BJ (cell line): ENCODE measurements around the gene ATP2A1. TPM values are rescaled to one million over a fixed set of nuclear protein-coding genes. Genes with fewer than 3 reads are reported as not detected.

Source experiments
- CTCF ChIA-PET: fragments of 350-600 bp; formaldehyde crosslinking; extraction: SDS; loops from one replicate; lab custom pipeline; 2021; ENCODE audit warnings: antibody characterized with exemption, inconsistent platforms; lab: Yijun Ruan, JAX
- POLR2A ChIA-PET: fragments of 300-600 bp; sonication (Branson Sonifier 250); formaldehyde crosslinking; extraction: SDS; loops from one replicate; lab custom pipeline; 2021; ENCODE audit warnings: antibody characterized with exemption; lab: Charles Lee
- DNase-seq: peaks from one replicate; pipeline ENCODE4 v3.0.0-alpha.2; 2011; ENCODE audit warnings: low read depth
- H3K27me3 ChIP-seq: 2 replicates; pipeline ENCODE4 v1.6.0; 2011; ENCODE audit warnings: low read length; ENCODE audit not compliant: control insufficient read depth, insufficient read depth
- H3K36me3 ChIP-seq: 2 replicates; pipeline ENCODE4 v1.5.1; 2011; ENCODE audit warnings: low read length; ENCODE audit not compliant: control insufficient read depth, insufficient read depth
- H3K4me3 ChIP-seq: 2 replicates; pipeline ENCODE4 v1.5.1; 2011; ENCODE audit warnings: low read depth, mild to moderate bottlenecking, control low read depth, low read length
- CTCF ChIP-seq: IDR thresholded peaks from 2 replicates; pipeline ENCODE4 v1.5.1; 2011; ENCODE audit warnings: low read depth, mild to moderate bottlenecking, control low read depth, inconsistent platforms, low read length, moderate library complexity; ENCODE audit not compliant: insufficient read depth
- polyA plus RNA-seq: library from polyadenylated mRNA; depleted of rRNA; stranded (reverse); fragments of >200 nt; gene quantifications from 2 replicates; pipeline ENCODE4 v1.2.3, GENCODE V29; 2011

The ATP2A1 gene
- polyA plus RNA-seq, 1 experiment, result 0.44 TPM

GRCh38 chr16:28923231-28923587 lies 44.9 kb downstream of the ATP2A1 start:
- Histone ChIP-seq H3K4me3 (no peak overlapping the region), H3K36me3 (peaks cover 5% of the 10 kb centered on the region), H3K27me3 (no peaks in the 10 kb centered on the region)
- ChIA-PET POLR2A (interaction anchor here (0.6 kb wide), 1 partner anchor 27 kb away, joined by 3 read pairs; no protein-coding TSS in a partner anchor), CTCF (interaction anchor here (0.6 to 1.5 kb wide), 3 partner anchors 9 to 56 kb away, joined by 3 to 5 read pairs (median 3); no protein-coding TSS in a partner anchor)
- no peak for TF ChIP-seq CTCF
- DNase-seq, result no peak

- ChIA-PET POLR2A (no interaction called here), CTCF (interaction anchor here (0.6 to 1.5 kb wide), 3 partner anchors 9 to 34 kb away, joined by 3 to 5 read pairs (median 3); no protein-coding TSS in a partner anchor)
- H3K36me3 ChIP-seq, result peaks cover 5% of the 10 kb centered on the region
- DNase-seq, result no peak
- TF ChIP-seq CTCF, result no peak
- H3K4me3 ChIP-seq, result peak overlapping the region; percentile 92
- H3K27me3 ChIP-seq, result no peaks in the 10 kb centered on the region
These were observed 45.5 kb downstream of the ATP2A1 start for GRCh38 chr16:28923652-28924398.

- no peaks in the 10 kb centered on the region for H3K27me3 ChIP-seq
- no peak for TF ChIP-seq CTCF
- ChIA-PET CTCF (interaction anchor here (0.6 to 1.5 kb wide), 3 partner anchors 10 to 35 kb away, joined by 3 to 5 read pairs (median 3); no protein-coding TSS in a partner anchor), POLR2A (no interaction called here)
- DNase-seq, result no peak
- H3K36me3 ChIP-seq, result peaks cover 3% of the 10 kb centered on the region
- peak overlapping the region; percentile 92 for H3K4me3 ChIP-seq
These were observed 46.1 kb downstream of the ATP2A1 start for GRCh38 chr16:28924399-28924761.

- ChIA-PET POLR2A (no interaction called here), CTCF (interaction anchor here (1.3 to 2.9 kb wide), 2 partner anchors 10 to 20 kb away, joined by 3 to 17 read pairs; no protein-coding TSS in a partner anchor)
- H3K36me3 ChIP-seq, result peaks cover 1% of the 10 kb centered on the region; the same call in 1 of the 2 replicates
- peak; percentile 29 for DNase-seq
- TF ChIP-seq CTCF, result no peak
- peak within 1 kb of the TSS; percentile 92 for H3K4me3 ChIP-seq
- no peaks in the 10 kb centered on the region for H3K27me3 ChIP-seq
These were observed 46.6 kb downstream of the ATP2A1 start, which contains the start of gene RABEP2 for GRCh38 chr16:28924762-28925385. Gene RABEP2, minus strand, starts transcription at chr16:28925238. Its CDS starts 75 bp downstream, at chr16:28925163.
